Endothelial cell of umbilical vein (primary cell): ENCODE measurements around the gene NEXMIF.

Source experiments
- CTCF ChIP-seq, 2 donors: IDR thresholded peaks; 1 replicate in 1 of 2; 2 replicates in 1 of 2; pipeline ENCODE4 v1.5.1; 2011; ENCODE audit warnings: low read length in 2 of 2, mild to moderate bottlenecking in 2 of 2, moderate library complexity in 2 of 2, control low read depth in 1 of 2, inconsistent platforms in 1 of 2, low read depth in 1 of 2; ENCODE audit not compliant: insufficient read depth in 1 of 2; ENCODE audit errors: extremely low read depth in 1 of 2
- MAX ChIP-seq: IDR thresholded peaks from 2 replicates; pipeline ENCODE4 v1.6.1; 2011; ENCODE audit not compliant: insufficient read depth, insufficient read length
- POLR2A ChIP-seq: IDR thresholded peaks from 2 replicates; pipeline ENCODE4 v1.6.1; 2012; ENCODE audit warnings: low read depth, mild to moderate bottlenecking, control low read depth, low read length

DNA sequence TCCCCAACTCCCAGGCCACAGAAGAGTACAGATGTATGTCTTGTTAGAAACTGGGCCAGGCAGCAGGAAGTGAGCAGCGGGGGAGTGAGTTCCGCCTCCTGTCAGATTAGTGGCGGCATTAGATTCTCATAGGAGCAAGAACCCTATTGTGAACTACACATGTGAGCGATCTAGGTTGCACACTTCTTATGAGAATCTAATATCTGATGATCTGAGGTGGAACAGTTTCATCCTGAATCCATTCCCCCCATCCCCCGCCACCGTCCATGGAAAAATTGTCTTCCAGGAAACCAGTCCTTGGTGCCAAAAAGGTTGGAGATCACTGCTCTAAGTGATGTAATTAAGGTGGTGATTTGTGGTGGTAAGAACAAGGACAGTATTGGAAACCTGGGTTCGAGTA is 24.5 kb upstream of the NEXMIF start:
- TF ChIP-seq CTCF (IDR thresholded peaks at IDR 0.05; ENCODE audit: extremely low read depth in 1 of 2, insufficient read depth in 1 of 2, low read depth in 1 of 2, low read length in 2 of 2) (no peak), POLR2A (no peak), MAX (no peak)
